RKO (cell line): ENCODE results near the gene TMX4.
"Not testable (repeated sequence)": the region's sequence is repeated elsewhere in the genome, so short reads cannot be mapped to it uniquely, and the experiment has no call there.

ENCODE experiments used
- DNase-seq: peaks from one replicate; pipeline ENCODE4 v3.0.0-alpha.2; 2016; ENCODE audit warnings: low spot score

Gene TMX4

GRCh38 chr20:7967199-7967844 is 52.2 kb downstream of the TMX4 start:
- DNase-seq = peak; percentile 26

- no peak for DNase-seq
These were observed 53.4 kb downstream of the TMX4 start for GRCh38 chr20:7966176-7966575.

- no peak for DNase-seq
These were observed 60.1 kb downstream of the TMX4 start for GRCh38 chr20:7959484-7959883.

GRCh38 chr20:7956561-7956960 is 63.0 kb downstream of the TMX4 start:
- not testable (repeated sequence) for DNase-seq

GRCh38 chr20:7950387-7950786 is 69.2 kb downstream of the TMX4 start:
- DNase-seq = no peak

- no peak for DNase-seq
These were observed 75.7 kb downstream of the TMX4 start for GRCh38 chr20:7943891-7944290.

- no peak for DNase-seq
These were observed 79.2 kb downstream of the TMX4 start, which contains the start of gene HAO1 for GRCh38 chr20:7940341-7940740. TSS of gene HAO1 (minus strand) at chr20:7940458. CDS start at chr20:7940422, 36 bp downstream.

- DNase-seq = no peak
These were observed 79.9 kb downstream of the TMX4 start for GRCh38 chr20:7939663-7940062.

GRCh38 chr20:7938058-7938457 is 81.5 kb downstream of the TMX4 start:
- no peak for DNase-seq

GRCh38 chr20:7937328-7937727 is 82.2 kb downstream of the TMX4 start:
- no peak for DNase-seq

- no peak for DNase-seq
These were observed 84.5 kb downstream of the TMX4 start for GRCh38 chr20:7935027-7935551.

- DNase-seq = no peak
These were observed 86.2 kb downstream of the TMX4 start for GRCh38 chr20:7933346-7933745.

- DNase-seq = no peak
These were observed 89.2 kb downstream of the TMX4 start for GRCh38 chr20:7930343-7930742.
